ENCODE measurements around the gene CLTRN. TPM values are rescaled to one million over a fixed set of nuclear protein-coding genes. Genes with fewer than 3 reads are reported as not detected.
"Not testable (repeated sequence)": the region's sequence is repeated elsewhere in the genome, so short reads cannot be mapped to it uniquely, and the experiment has no call there.

The CLTRN gene
- total RNA-seq (0.24 and 0.42 TPM in 2 replicates), polyA plus RNA-seq (0.35 and 0.46 TPM in 2 replicates), polyA minus RNA-seq (0.26 TPM in 1 of 2 replicates, not detected in the other)
- 0.28 TPM for total RNA-seq (2013)

GRCh38 chrX:15664487-15665444 lies at the start of gene CLTRN:
TSS of gene CLTRN (minus strand) at chrX:15664805. CDS start at chrX:15664775, 30 bp downstream.
- Mint-ChIP-seq H3K27me3 (peaks cover 16% of the 10 kb centered on the region), H3K27ac (no peak within 1 kb of the TSS), H3K9me3 (ENCODE audit: insufficient read depth) (no peaks in the 10 kb centered on the region), H3K4me3 (no peak within 1 kb of the TSS), H3K4me1 (no peaks in the 10 kb centered on the region)
- Histone ChIP-seq H3K79me2 (ENCODE audit: control insufficient read depth, insufficient read depth, low read length) (no peaks in the 10 kb centered on the region), H3K4me1 (ENCODE audit: control insufficient read depth in 2 of 2, insufficient read depth in 2 of 2, low read length in 2 of 2) (no peaks in the 10 kb centered on the region), H4K20me1 (ENCODE audit: control insufficient read depth, insufficient read depth, low read length, poor library complexity, severe bottlenecking) (no peaks in the 10 kb centered on the region), H3K27me3 (replicated peaks in 1 of 4; ENCODE audit: control extremely low read depth in 1 of 4, control insufficient read depth in 3 of 4, insufficient read depth in 4 of 4, low read length in 3 of 4) (peaks cover 0 to 36% (median 2%) of the 10 kb centered on the region in 4 experiments), H3K4me2 (replicated peaks; ENCODE audit: low read depth, low read length, poor library complexity, severe bottlenecking) (no peak within 1 kb of the TSS), H3K4me3 (ENCODE audit: control extremely low read depth in 1 of 5, extremely low read depth in 1 of 5, insufficient read depth in 1 of 5, low read depth in 2 of 5, low read length in 4 of 5) (no peak within 1 kb of the TSS), H3K36me3 (replicated peaks in 1 of 2; ENCODE audit: control extremely low read depth in 1 of 2, control insufficient read depth in 1 of 2, extremely low read depth in 1 of 2, insufficient read depth in 2 of 2, low read length in 1 of 2) (no peaks in the 10 kb centered on the region), H2AFZ (ENCODE audit: insufficient read depth, low read depth, low read length, poor library complexity, severe bottlenecking) (no peak within 1 kb of the TSS), H3K9me3 (ENCODE audit: control extremely low read depth in 1 of 3, control insufficient read depth in 2 of 3, insufficient read depth in 1 of 3, low read length in 2 of 3) (no peaks in the 10 kb centered on the region), H3K9ac (ENCODE audit: low read length) (no peak within 1 kb of the TSS), H3K27ac (ENCODE audit: low read length in 2 of 2) (no peak within 1 kb of the TSS)
- ChIA-PET POLR2A (no interaction called here), CTCF (no interaction called here)
- TF ChIP-seq CTCF (IDR thresholded peaks at IDR 0.05) (no peak), EZH2 (IDR thresholded peaks at IDR 0.05; ENCODE audit: borderline replicate concordance, insufficient read depth, low read depth, low read length, poor library complexity, severe bottlenecking) (no peak)
- no CpG with 5 or more reads among the region's 14 CpGs for WGBS (ENCODE audit: insufficient coverage)
- ATAC-seq (ENCODE audit: low read depth) (no peak), DNase-seq (no peak)
- intact Hi-C loops (cut with micrococcal nuclease), result no loop called here

GRCh38 chrX:15704273-15704672 lies 39.7 kb upstream of the CLTRN start:
- H2AFZ ChIP-seq (ENCODE audit: insufficient read depth, low read depth, low read length, poor library complexity, severe bottlenecking); H3K9ac ChIP-seq (ENCODE audit: low read length); H3K9me3 ChIP-seq (ENCODE audit: control extremely low read depth in 1 of 3, control insufficient read depth in 2 of 3, insufficient read depth in 1 of 3, low read length in 2 of 3); POLR2A ChIA-PET; H3K27ac Mint-ChIP-seq; ATAC-seq (ENCODE audit: low read depth); H3K4me1 Mint-ChIP-seq; H3K4me3 Mint-ChIP-seq; H3K4me3 ChIP-seq (ENCODE audit: control extremely low read depth in 1 of 5, extremely low read depth in 1 of 5, insufficient read depth in 1 of 5, low read depth in 2 of 5, low read length in 4 of 5); H3K79me2 ChIP-seq (ENCODE audit: control insufficient read depth, insufficient read depth, low read length); intact Hi-C loops (cut with micrococcal nuclease); H3K4me2 ChIP-seq (replicated peaks; ENCODE audit: low read depth, low read length, poor library complexity, severe bottlenecking); H3K4me1 ChIP-seq (ENCODE audit: control insufficient read depth in 2 of 2, insufficient read depth in 2 of 2, low read length in 2 of 2); H3K36me3 ChIP-seq (replicated peaks in 1 of 2; ENCODE audit: control extremely low read depth in 1 of 2, control insufficient read depth in 1 of 2, extremely low read depth in 1 of 2, insufficient read depth in 2 of 2, low read length in 1 of 2); H3K27ac ChIP-seq (ENCODE audit: low read length in 2 of 2); H3K9me3 Mint-ChIP-seq (ENCODE audit: insufficient read depth); H3K27me3 Mint-ChIP-seq; CTCF ChIA-PET; DNase-seq; H3K27me3 ChIP-seq (replicated peaks in 1 of 4; ENCODE audit: control extremely low read depth in 1 of 4, control insufficient read depth in 3 of 4, insufficient read depth in 4 of 4, low read length in 3 of 4); H4K20me1 ChIP-seq (ENCODE audit: control insufficient read depth, insufficient read depth, low read length, poor library complexity, severe bottlenecking): not testable (repeated sequence)
- WGBS (ENCODE audit: insufficient coverage), result no CpG with 5 or more reads among the region's 8 CpGs

DNA sequence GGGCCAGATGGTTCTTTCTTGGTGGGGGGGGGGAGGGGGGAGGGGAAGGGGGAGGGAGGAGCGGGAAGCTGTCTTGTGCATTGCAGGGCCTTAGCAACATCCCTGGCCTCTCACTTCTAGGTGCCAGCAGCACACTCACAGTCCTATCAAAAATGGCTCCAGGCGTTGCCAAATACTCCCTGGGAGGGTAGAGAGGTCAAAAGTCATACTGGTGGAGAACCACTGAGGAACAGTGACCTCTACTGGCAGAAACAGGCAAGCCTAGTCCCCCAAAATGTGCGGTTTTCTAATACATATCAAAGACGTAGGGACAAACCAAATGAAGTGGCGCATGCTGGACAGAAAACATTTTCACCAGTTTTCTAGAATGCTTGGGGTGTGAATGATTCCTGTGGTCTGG lies 39.2 kb upstream of the CLTRN start:
- H3K79me2 ChIP-seq (ENCODE audit: control insufficient read depth, insufficient read depth, low read length); H3K9me3 Mint-ChIP-seq (ENCODE audit: insufficient read depth); H3K4me1 Mint-ChIP-seq; POLR2A ChIA-PET; DNase-seq; H3K9ac ChIP-seq (ENCODE audit: low read length); H3K4me2 ChIP-seq (replicated peaks; ENCODE audit: low read depth, low read length, poor library complexity, severe bottlenecking); H3K4me1 ChIP-seq (ENCODE audit: control insufficient read depth in 2 of 2, insufficient read depth in 2 of 2, low read length in 2 of 2); H2AFZ ChIP-seq (ENCODE audit: insufficient read depth, low read depth, low read length, poor library complexity, severe bottlenecking); H3K27me3 Mint-ChIP-seq; H3K27me3 ChIP-seq (replicated peaks in 1 of 4; ENCODE audit: control extremely low read depth in 1 of 4, control insufficient read depth in 3 of 4, insufficient read depth in 4 of 4, low read length in 3 of 4); H3K4me3 Mint-ChIP-seq; H4K20me1 ChIP-seq (ENCODE audit: control insufficient read depth, insufficient read depth, low read length, poor library complexity, severe bottlenecking); H3K4me3 ChIP-seq (ENCODE audit: control extremely low read depth in 1 of 5, extremely low read depth in 1 of 5, insufficient read depth in 1 of 5, low read depth in 2 of 5, low read length in 4 of 5); H3K9me3 ChIP-seq (ENCODE audit: control extremely low read depth in 1 of 3, control insufficient read depth in 2 of 3, insufficient read depth in 1 of 3, low read length in 2 of 3); ATAC-seq (ENCODE audit: low read depth); CTCF ChIA-PET; H3K27ac Mint-ChIP-seq; intact Hi-C loops (cut with micrococcal nuclease); H3K36me3 ChIP-seq (replicated peaks in 1 of 2; ENCODE audit: control extremely low read depth in 1 of 2, control insufficient read depth in 1 of 2, extremely low read depth in 1 of 2, insufficient read depth in 2 of 2, low read length in 1 of 2); H3K27ac ChIP-seq (ENCODE audit: low read length in 2 of 2): not testable (repeated sequence)
- no CpG with 5 or more reads among the region's 5 CpGs for WGBS (ENCODE audit: insufficient coverage)
